GM21576 (cell line): Measurements from ENCODE around the gene TANGO2.
A peak's percentile ranks its signal among the peaks of the same experiment; 100 is the strongest.
"Not testable (repeated sequence)": the region's sequence is repeated elsewhere in the genome, so short reads cannot be mapped to it uniquely, and the experiment has no call there.

Experiments
- ATAC-seq: cut with Tn5 transposase; IDR thresholded peaks from one replicate; pipeline ENCODE4 v1.9.1; 2021; ENCODE audit warnings: mild to moderate bottlenecking, moderate library complexity; ENCODE audit not compliant: unreplicated experiment

Gene TANGO2

DNA sequence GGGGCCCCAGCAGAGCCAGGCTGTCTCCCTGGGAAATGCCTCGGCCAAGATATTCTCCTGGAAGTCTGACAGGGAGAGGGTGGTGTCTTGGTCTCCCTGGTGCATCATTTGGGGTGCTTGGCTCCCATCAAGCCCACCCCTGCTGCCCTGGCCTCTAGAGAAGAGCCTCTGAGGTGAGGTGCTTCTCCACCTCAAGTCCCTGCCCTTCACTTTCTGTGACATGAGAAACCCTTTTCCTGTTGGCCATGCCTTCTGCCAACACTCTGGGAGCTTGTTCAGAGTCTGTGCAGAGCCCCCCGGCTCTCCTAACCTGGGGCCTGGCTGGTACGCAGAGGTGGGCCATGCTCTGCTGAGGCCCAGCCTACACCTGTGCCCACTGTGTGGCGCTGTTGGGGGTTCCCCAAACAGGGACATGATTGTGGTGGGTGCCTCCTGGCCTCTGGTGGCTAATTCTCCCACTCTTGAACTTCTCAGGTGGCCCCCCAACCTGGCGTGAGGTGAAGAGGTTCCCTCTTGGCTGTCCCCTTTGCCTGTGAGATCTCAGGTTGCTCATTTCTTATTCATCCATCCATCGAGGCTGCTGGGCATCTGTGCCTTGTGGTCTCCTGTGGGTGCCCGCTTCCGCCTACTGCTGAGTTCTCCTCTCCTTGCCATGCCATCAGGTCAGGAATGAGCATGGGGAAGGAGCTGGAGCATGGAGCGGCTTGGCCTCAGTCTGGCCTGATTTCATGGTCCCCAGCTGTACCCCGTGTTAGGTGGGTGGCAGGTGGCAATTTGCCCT, 40.0 kb downstream of the TANGO2 start:
- no peak for ATAC-seq

GRCh38 chr22:20061481-20061861, 40.6 kb downstream of the TANGO2 start:
- ATAC-seq: no peak

GRCh38 chr22:20062043-20062765, 41.3 kb downstream of the TANGO2 start:
- ATAC-seq: no peak

GRCh38 chr22:20062766-20063083, 41.8 kb downstream of the TANGO2 start:
- ATAC-seq: no peak

- no peak for ATAC-seq
These were observed 42.6 kb downstream of the TANGO2 start for GRCh38 chr22:20063271-20064139.

DNA sequence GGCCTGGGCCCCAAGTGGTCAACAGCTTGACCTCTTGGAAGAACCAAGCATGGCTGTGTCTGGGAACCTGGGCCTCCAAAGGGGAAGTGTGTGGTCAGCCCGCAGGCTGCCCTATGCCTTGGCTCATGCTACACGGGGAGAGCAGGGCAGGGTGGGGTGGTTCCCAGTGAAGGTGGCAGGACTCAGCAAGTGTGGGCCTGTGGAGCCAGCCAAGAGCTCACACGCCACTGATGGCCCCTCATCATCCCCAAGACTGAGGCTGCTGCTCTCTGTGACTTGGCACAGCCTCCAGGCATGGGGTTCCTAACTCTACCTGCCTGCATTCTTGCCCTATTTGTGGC, 43.2 kb downstream of the TANGO2 start:
- ATAC-seq: no peak

DNA sequence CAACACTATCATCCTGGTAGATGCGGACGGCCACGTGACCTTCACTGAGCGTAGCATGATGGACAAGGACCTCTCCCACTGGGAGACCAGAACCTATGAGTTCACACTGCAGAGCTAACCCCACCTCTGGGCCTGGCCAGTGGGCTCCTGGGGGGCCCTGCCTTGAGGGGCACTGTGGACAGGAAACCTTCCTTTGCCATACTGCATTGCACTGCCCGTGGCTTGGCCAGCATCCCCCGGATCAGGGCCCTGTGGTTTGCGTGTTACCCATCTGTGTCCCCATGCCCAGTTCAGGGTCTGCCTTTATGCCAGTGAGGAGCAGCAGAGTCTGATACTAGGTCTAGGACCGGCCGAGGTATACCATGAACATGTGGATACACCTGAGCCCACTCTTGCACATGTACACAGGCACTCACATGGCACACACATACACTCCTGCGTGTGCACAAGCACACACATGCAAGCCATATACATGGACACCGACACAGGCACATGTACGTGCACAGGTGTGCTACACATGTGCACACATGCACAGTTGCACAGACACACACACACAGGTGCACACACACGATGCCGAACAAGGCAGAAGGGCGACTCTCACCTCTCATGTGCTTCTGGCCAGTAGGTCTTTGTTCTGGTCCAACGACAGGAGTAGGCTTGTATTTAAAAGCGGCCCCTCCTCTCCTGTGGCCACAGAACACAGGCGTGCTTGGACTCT, 43.8 kb downstream of the TANGO2 start:
- no peak for ATAC-seq

DNA sequence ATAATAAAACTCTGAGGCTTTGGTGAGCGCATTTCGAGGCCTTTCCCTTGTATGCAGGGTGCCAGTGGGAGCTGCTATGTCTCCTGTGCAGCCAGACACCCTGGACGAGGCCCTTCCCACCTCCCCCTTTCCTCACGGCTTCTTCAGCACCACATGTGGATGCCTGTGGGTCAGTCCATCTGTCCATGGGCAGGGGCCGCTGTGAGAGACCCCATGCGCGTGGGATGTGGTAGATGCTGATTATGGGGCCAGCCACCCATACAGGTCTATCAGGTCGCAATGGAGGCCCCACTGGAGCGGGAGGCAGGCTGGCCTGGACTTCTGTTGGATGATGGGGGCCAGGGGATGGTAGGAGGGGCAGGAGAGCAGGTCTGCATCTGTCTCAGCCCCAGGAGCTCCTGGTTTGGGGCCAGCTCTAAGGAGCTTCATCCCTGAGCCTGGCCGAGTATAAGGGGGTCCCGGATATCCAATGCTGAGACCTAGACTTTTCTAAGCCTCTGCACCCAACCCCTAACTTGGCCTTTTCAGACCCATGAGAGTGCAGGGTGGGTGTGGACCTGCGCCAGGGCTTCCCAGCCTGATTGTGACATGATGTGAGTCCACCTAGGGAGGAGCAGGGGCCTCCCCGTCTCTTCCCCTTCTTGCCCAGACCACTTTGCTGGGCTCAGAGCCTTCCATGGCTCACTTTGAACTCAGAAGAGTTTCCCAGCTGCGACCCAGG, 45.1 kb downstream of the TANGO2 start:
- ATAC-seq: no peak

- no peak for ATAC-seq
These were observed 45.9 kb downstream of the TANGO2 start for GRCh38 chr22:20066617-20067383.

- not testable (repeated sequence) for ATAC-seq
These were observed 46.4 kb downstream of the TANGO2 start for GRCh38 chr22:20067384-20067682.

- ATAC-seq: no peak
These were observed 47.7 kb downstream of the TANGO2 start for GRCh38 chr22:20068640-20069039.

DNA sequence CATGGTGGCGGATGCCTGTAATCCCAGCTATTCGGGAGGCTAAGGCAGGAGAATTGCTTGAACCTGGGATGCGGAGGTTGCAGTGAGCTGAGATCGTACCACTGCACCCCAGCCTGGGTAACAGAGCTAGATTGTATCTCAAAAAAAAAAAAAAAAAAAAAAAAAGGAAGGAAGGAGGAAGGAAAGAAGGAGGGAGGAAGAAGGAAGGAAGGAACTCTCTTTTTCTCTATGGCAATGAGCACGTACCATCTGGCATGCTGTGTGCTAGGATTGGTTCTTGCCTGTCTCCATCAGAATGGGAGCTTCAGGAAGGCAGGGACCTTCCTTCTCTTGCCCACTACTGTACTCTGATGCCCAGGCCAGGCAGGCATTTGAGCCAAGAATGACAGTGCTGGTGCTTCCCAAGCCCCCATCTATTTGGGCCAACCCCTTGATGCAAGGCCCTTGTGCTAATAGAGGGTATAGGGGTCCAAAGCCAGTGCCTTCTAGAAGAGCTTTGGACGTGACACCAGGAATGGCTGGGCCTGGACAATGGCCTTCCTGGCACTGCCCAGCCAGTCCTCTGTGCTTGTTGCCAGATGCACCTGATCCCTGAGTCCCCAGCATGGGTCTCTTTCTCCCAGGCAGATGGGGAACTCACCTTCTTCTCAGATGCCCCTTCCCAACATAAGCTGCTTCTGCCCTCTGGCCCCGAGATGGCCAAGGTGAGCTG, 48.6 kb downstream of the TANGO2 start:
- ATAC-seq: no peak

GRCh38 chr22:20071524-20071972, 50.6 kb downstream of the TANGO2 start:
- no peak for ATAC-seq

GRCh38 chr22:20076627-20077172, 55.8 kb downstream of the TANGO2 start:
- no peak for ATAC-seq

GRCh38 chr22:20079745-20080444, 59.0 kb downstream of the TANGO2 start, which contains the start of gene DGCR8:
TSS of gene DGCR8 (plus strand) at chr22:20080241. CDS start at chr22:20085964, 5,723 bp downstream.
- peak; percentile 81 for ATAC-seq

DNA sequence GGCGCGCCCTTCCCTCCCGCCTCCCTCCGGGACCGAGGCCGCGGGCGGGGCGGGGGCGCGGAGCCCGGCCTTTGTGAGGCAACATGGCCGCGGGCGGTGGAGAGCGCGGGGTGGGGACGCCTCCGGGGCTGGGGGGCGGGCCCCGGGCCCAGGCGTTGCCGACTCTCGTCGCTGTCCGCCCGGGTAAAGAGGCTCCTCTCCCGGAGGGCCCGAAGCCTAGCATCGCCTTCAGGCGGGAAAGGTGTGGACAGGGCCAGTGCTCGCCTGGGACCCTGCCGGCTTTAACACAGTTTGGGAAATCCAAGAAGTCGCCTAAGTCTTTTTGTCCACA, 59.5 kb downstream of the TANGO2 start:
- ATAC-seq: peak; percentile 52

- no peak for ATAC-seq
These were observed 60.1 kb downstream of the TANGO2 start for GRCh38 chr22:20080776-20081654.
